SJCRH30 (cell line): ENCODE results near the gene DIPK1B. TPM values are rescaled to one million over a fixed set of nuclear protein-coding genes. Genes with fewer than 3 reads are reported as not detected.

Source experiments
- DNase-seq, 2 experiments: peaks; one replicate each; pipeline ENCODE4 v3.0.0-alpha.2; 2015 to 2020
- H3K27ac ChIP-seq: fragments of 250-450 bp; sonication (Bioruptor Pico); 2 replicates; pipeline ENCODE4 v1.5.1; 2020; ENCODE audit warnings: mild to moderate bottlenecking, moderate library complexity
- H3K27me3 ChIP-seq: fragments of 250-450 bp; sonication (Bioruptor Pico); 2 replicates; pipeline ENCODE4 v1.5.1; 2020; ENCODE audit warnings: mild to moderate bottlenecking, moderate library complexity
- H3K36me3 ChIP-seq: fragments of 250-450 bp; sonication (Bioruptor Pico); 2 replicates; pipeline ENCODE4 v1.5.1; 2020; ENCODE audit warnings: mild to moderate bottlenecking, moderate library complexity
- H3K4me1 ChIP-seq: fragments of 250-450 bp; sonication (Bioruptor Pico); 2 replicates; pipeline ENCODE4 v1.5.1; 2020; ENCODE audit warnings: mild to moderate bottlenecking, moderate library complexity
- H3K4me3 ChIP-seq: fragments of 250-450 bp; sonication (Bioruptor Pico); 2 replicates; pipeline ENCODE4 v1.5.1; 2020; ENCODE audit warnings: mild to moderate bottlenecking, moderate library complexity
- H3K9me3 ChIP-seq: fragments of 250-450 bp; sonication (Bioruptor Pico); replicated peaks from 2 replicates; pipeline ENCODE4 v1.5.1; 2020; ENCODE audit warnings: mild to moderate bottlenecking, moderate library complexity
- total RNA-seq: library from RNA; depleted of rRNA; stranded (reverse); fragments of >200 nt; shearing (Covaris generic); gene quantifications from 2 replicates; pipeline ENCODE4 v1.2.3, GENCODE V29; 2014; rRNA removed

DIPK1B gene
- total RNA-seq, 1 experiment from 2014 or later = 5.0 TPM

DNA sequence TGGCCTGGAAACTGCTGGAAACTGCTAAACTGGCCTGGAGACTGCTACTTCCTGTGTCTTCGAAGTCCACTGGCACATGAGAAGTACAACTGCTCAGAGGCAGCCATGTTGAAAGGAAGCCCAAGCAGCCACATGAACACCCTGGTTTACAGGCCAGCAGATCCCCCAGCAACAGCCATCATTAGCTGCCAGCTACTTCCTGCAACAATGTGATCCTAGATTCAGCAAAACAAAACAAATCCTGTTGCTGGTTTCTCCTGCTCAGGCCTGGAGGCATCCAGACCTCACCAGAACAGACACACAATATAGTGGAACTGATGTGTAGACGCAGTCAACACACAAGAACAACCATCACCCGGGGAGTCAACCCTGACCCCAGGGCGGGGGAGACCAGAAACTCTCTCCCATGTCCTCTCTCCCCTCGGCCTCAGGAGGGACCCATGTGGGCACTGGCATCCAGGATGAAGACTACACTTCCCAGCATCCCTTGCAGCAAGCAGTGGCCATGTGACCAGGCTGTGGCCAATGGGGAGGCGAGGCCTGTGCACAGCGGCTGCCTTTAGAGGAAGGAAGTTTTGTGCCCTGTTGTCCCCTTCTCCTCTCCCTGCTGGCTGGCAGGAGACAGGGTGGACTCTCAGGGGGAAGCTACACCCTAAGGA lies 61.1 kb downstream of the DIPK1B start:
- peaks cover 8% of the 10 kb centered on the region for H3K27me3 ChIP-seq
- peak; percentile 69 to 71 for DNase-seq
- no peaks in the 10 kb centered on the region for H3K4me1 ChIP-seq
- H3K36me3 ChIP-seq = no peaks in the 10 kb centered on the region
- peaks cover 12% of the 10 kb centered on the region; the same call in 1 of the 2 replicates for H3K9me3 ChIP-seq
- no peak overlapping the region for H3K27ac ChIP-seq
- no peak overlapping the region for H3K4me3 ChIP-seq

Other genes with a start within 250 kb of the DIPK1B start
- gene SEC16A, start 229.5 kb upstream of the DIPK1B start, total RNA-seq = 44.5 and 47.7 TPM in 2 replicates
- 25.8 and 28.5 TPM in 2 replicates for gene NOTCH1, start 166.5 kb upstream of the DIPK1B start, total RNA-seq
- 0.71 and 0.81 TPM in 2 replicates for gene EGFL7, start 49.7 kb upstream of the DIPK1B start, total RNA-seq
- gene AGPAT2, start 25.1 kb upstream of the DIPK1B start, total RNA-seq = 11.2 and 11.8 TPM in 2 replicates
- 0.10 TPM in 1 of 2 replicates, not detected in the other for gene LCN10, start 30.4 kb downstream of the DIPK1B start, total RNA-seq
- not detected in 2 replicates for gene LCN6, start 36.0 kb downstream of the DIPK1B start, total RNA-seq
- gene LCN8, start 45.7 kb downstream of the DIPK1B start, total RNA-seq = not detected in 2 replicates
- gene LCN15, start 51.9 kb downstream of the DIPK1B start, total RNA-seq = not detected in 2 replicates
- gene TMEM141, start 78.8 kb downstream of the DIPK1B start, total RNA-seq = 17.3 and 26.2 TPM in 2 replicates
- 0.14 TPM in 1 of 2 replicates, not detected in the other for gene CCDC183, start 83.8 kb downstream of the DIPK1B start, total RNA-seq
- gene RABL6, start 95.4 kb downstream of the DIPK1B start, total RNA-seq = 102 and 108 TPM in 2 replicates
- gene AJM1, start 129.9 kb downstream of the DIPK1B start, total RNA-seq = 0.35 and 0.77 TPM in 2 replicates
- 79.9 and 109 TPM in 2 replicates for gene PHPT1, start 136.8 kb downstream of the DIPK1B start, total RNA-seq
- 1.9 and 4.4 TPM in 2 replicates for gene MAMDC4, start 139.8 kb downstream of the DIPK1B start, total RNA-seq
- gene EDF1, start 153.7 kb downstream of the DIPK1B start, total RNA-seq = 410 and 447 TPM in 2 replicates
- gene TRAF2, start 173.9 kb downstream of the DIPK1B start, total RNA-seq = 19.5 and 23.6 TPM in 2 replicates
- gene FBXW5, start 232.2 kb downstream of the DIPK1B start, total RNA-seq = 37.1 and 40.4 TPM in 2 replicates
- gene C8G, start 232.7 kb downstream of the DIPK1B start, total RNA-seq = not detected in 2 replicates
- not detected in 2 replicates for gene LCN12, start 239.7 kb downstream of the DIPK1B start, total RNA-seq